Endothelial cell of umbilical vein (primary cell): ENCODE data around the gene RP9.

Experiments
- POLR2AphosphoS5 ChIP-seq: IDR thresholded peaks from 2 replicates; pipeline ENCODE4 v1.6.1; 2012; ENCODE audit warnings: low read depth, mild to moderate bottlenecking, control low read depth, low read length, moderate library complexity; ENCODE audit not compliant: insufficient read depth
- TF ChIP-seq, protein P1 (sequence below), 2 donors: IDR thresholded peaks; 1 replicate in 1 of 2; 2 replicates in 1 of 2; pipeline ENCODE4 v1.5.1; 2011; ENCODE audit warnings: low read length in 2 of 2, mild to moderate bottlenecking in 2 of 2, moderate library complexity in 2 of 2, control low read depth in 1 of 2, inconsistent platforms in 1 of 2, low read depth in 1 of 2; ENCODE audit not compliant: insufficient read depth in 1 of 2; ENCODE audit errors: extremely low read depth in 1 of 2

GRCh38 chr7:33048257-33048656 is 60.9 kb downstream of the RP9 start:
- TF ChIP-seq, protein P1, sequence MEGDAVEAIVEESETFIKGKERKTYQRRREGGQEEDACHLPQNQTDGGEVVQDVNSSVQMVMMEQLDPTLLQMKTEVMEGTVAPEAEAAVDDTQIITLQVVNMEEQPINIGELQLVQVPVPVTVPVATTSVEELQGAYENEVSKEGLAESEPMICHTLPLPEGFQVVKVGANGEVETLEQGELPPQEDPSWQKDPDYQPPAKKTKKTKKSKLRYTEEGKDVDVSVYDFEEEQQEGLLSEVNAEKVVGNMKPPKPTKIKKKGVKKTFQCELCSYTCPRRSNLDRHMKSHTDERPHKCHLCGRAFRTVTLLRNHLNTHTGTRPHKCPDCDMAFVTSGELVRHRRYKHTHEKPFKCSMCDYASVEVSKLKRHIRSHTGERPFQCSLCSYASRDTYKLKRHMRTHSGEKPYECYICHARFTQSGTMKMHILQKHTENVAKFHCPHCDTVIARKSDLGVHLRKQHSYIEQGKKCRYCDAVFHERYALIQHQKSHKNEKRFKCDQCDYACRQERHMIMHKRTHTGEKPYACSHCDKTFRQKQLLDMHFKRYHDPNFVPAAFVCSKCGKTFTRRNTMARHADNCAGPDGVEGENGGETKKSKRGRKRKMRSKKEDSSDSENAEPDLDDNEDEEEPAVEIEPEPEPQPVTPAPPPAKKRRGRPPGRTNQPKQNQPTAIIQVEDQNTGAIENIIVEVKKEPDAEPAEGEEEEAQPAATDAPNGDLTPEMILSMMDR (IDR thresholded peaks at IDR 0.05; ENCODE audit: extremely low read depth in 1 of 2, insufficient read depth in 1 of 2, low read depth in 1 of 2, low read length in 2 of 2): no peak
- TF ChIP-seq POLR2AphosphoS5: no peak
